Hepatocyte (in vitro differentiated cells): ENCODE data around the gene EFHC2. TPM values are rescaled to one million over a fixed set of nuclear protein-coding genes. Genes with fewer than 3 reads are reported as not detected.
"Not testable (repeated sequence)": the region's sequence is repeated elsewhere in the genome, so short reads cannot be mapped to it uniquely, and the experiment has no call there.

Experiments
- DNase-seq: peaks from one replicate; pipeline ENCODE4 v3.0.0-alpha.2; 2016; ENCODE audit warnings: low spot score
- H2AFZ ChIP-seq: fragments of 200-600 bp; sonication (generic); 2 replicates; pipeline ENCODE4 v1.6.0; 2016; ENCODE audit warnings: antibody characterized with exemption, mild to moderate bottlenecking
- H3K27ac ChIP-seq: fragments of 200-600 bp; sonication (generic); 2 replicates; pipeline ENCODE4 v1.5.1; 2016; ENCODE audit warnings: mild to moderate bottlenecking
- H3K27me3 ChIP-seq: fragments of 200-600 bp; sonication (generic); 2 replicates; pipeline ENCODE4 v1.6.1; 2016
- H3K36me3 ChIP-seq: fragments of 200-600 bp; sonication (generic); replicated peaks from 2 replicates; pipeline ENCODE4 v1.5.1; 2016; ENCODE audit warnings: low read depth; ENCODE audit not compliant: insufficient read depth
- H3K4me1 ChIP-seq: fragments of 200-600 bp; sonication (generic); 2 replicates; pipeline ENCODE4 v1.5.1; 2016; ENCODE audit warnings: mild to moderate bottlenecking, moderate library complexity; ENCODE audit not compliant: insufficient read depth
- H3K4me2 ChIP-seq: fragments of 200-600 bp; sonication (generic); 2 replicates; pipeline ENCODE4 v1.6.0; 2016
- H3K4me3 ChIP-seq: fragments of 200-600 bp; sonication (generic); 2 replicates; pipeline ENCODE4 v1.5.1; 2016; ENCODE audit warnings: mild to moderate bottlenecking
- H3K79me2 ChIP-seq: fragments of 200-600 bp; sonication (generic); 2 replicates; pipeline ENCODE4 v1.6.0; 2017; ENCODE audit warnings: mild to moderate bottlenecking
- H3K9me2 ChIP-seq: fragments of 200-600 bp; sonication (generic); replicated peaks from 2 replicates; pipeline ENCODE4 v1.6.0; 2017; ENCODE audit warnings: mild to moderate bottlenecking; ENCODE audit not compliant: insufficient read depth
- H3K9me3 ChIP-seq: fragments of 200-600 bp; sonication (generic); 2 replicates; pipeline ENCODE4 v1.5.1; 2016; ENCODE audit warnings: low read depth, mild to moderate bottlenecking
- H4K20me1 ChIP-seq: fragments of 200-600 bp; sonication (generic); 2 replicates; pipeline ENCODE4 v1.6.0; 2016; ENCODE audit warnings: mild to moderate bottlenecking; ENCODE audit not compliant: insufficient read depth, poor library complexity, severe bottlenecking
- CTCF ChIP-seq: fragments of 200-600 bp; sonication (generic); IDR thresholded peaks from 2 replicates; pipeline ENCODE4 v1.5.1; 2016; ENCODE audit warnings: antibody characterized with exemption, mild to moderate bottlenecking; ENCODE audit not compliant: poor library complexity
- EZH2 ChIP-seq: fragments of 200-600 bp; sonication (generic); IDR thresholded peaks from 2 replicates; pipeline ENCODE4 v1.6.1; 2016; ENCODE audit warnings: antibody characterized with exemption, mild to moderate bottlenecking, borderline replicate concordance
- EZH2phosphoT487 ChIP-seq: fragments of 200-600 bp; sonication (generic); IDR thresholded peaks from one replicate; pipeline ENCODE4 v1.6.1; 2018; ENCODE audit warnings: antibody characterized with exemption, mild to moderate bottlenecking, low read depth, moderate library complexity; ENCODE audit not compliant: unreplicated experiment, severe bottlenecking
- WGBS: methylation state at CpG from one replicate; pipeline ENCODE4 v1.1.6; 2016; ENCODE audit warnings: low lambda C conversion rate; ENCODE audit errors: missing lambda C conversion rate; 5-methylcytosine and 5-hydroxymethylcytosine counted together
- polyA plus RNA-seq: library from polyadenylated mRNA; unstranded; fragments of >200 nt; fragmentation: Nextera tagmentation; extraction: Ambion mirVana; gene quantifications from 2 replicates; pipeline ENCODE4 v1.2.1, GENCODE V29; 2016
- total RNA-seq: library from RNA; depleted of rRNA; stranded (reverse); fragments of >200 nt; gene quantifications from 2 replicates; pipeline ENCODE4 v1.2.3, GENCODE V29; 2014

Gene EFHC2
- total and polyA plus RNA-seq, 2 experiments from 2014 or later = 1.3 to 1.8 TPM

GRCh38 chrX:44202596-44202995 is 140.9 kb downstream of the EFHC2 start:
- no peak overlapping the region for H3K27ac ChIP-seq
- no peak overlapping the region for H3K4me3 ChIP-seq
- H2AFZ ChIP-seq = no peak overlapping the region
- no peak overlapping the region for H3K4me2 ChIP-seq
- no peaks in the 10 kb centered on the region for H3K79me2 ChIP-seq
- H4K20me1 ChIP-seq = no peaks in the 10 kb centered on the region
- H3K36me3 ChIP-seq = no peaks in the 10 kb centered on the region
- 91% methylated on average over 2 of the region's 2 CpGs for WGBS
- no peaks in the 10 kb centered on the region for H3K9me3 ChIP-seq
- TF ChIP-seq EZH2 (no peak), EZH2phosphoT487 (no peak), CTCF (no peak)
- no peaks in the 10 kb centered on the region for H3K27me3 ChIP-seq
- no peaks in the 10 kb centered on the region for H3K9me2 ChIP-seq
- no peaks in the 10 kb centered on the region for H3K4me1 ChIP-seq
- no peak for DNase-seq

DNA sequence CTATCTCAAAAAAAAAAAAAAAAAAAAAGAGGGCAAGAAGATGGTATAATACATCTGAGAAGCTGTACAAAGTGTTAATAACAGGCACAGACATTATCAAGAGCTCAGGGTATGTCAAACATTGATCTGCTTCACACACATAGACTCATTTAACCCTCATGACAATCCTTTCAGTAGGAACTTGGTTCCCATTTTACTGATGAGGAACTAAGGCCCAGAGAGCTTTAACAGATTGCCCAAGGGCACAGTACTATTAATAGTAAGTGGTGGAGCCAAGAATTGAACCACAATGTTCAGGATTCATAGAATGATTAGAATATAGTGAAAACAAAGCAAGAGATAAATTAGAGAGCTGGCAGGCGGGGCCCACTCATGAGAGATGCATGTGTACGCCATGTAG is 154.4 kb downstream of the EFHC2 start:
- Histone ChIP-seq H3K36me3 (no peaks in the 10 kb centered on the region), H3K4me1 (no peaks in the 10 kb centered on the region), H3K9me3 (no peaks in the 10 kb centered on the region), H3K9me2 (no peaks in the 10 kb centered on the region), H3K27ac (no peak overlapping the region), H3K27me3 (no peaks in the 10 kb centered on the region), H3K4me2 (no peak overlapping the region), H2AFZ (no peak overlapping the region), H3K4me3 (no peak overlapping the region), H4K20me1 (no peaks in the 10 kb centered on the region), H3K79me2 (no peaks in the 10 kb centered on the region)
- no peak for DNase-seq
- WGBS = 73% methylated on average over 2 of the region's 2 CpGs
- TF ChIP-seq EZH2 = no peak
- TF ChIP-seq EZH2phosphoT487 = no peak
- no peak for TF ChIP-seq CTCF

DNA sequence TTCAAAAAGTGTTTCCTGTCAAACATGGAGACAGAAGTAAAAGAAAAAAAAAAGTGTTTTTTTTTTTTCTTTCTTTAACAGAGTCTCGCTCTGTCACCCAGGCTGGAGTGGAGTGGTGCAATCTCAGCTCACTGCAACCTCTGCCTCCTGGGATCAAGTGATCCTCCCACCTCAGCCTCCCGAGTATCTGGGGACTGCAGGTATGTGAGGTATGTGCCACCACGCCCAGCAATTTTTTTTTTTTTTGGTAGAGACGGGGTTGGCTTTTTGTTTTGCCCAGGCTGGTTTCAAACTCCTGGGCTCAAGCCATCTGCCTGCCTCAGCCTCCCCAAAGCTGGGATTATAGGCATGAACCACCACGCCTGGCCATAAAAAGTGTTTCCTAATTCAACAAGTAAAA is 155.6 kb downstream of the EFHC2 start:
- H3K27ac ChIP-seq, H3K27me3 ChIP-seq, H3K36me3 ChIP-seq, H3K79me2 ChIP-seq, H3K9me3 ChIP-seq, DNase-seq, H3K4me1 ChIP-seq, H4K20me1 ChIP-seq, H3K4me2 ChIP-seq, H3K4me3 ChIP-seq, H3K9me2 ChIP-seq, H2AFZ ChIP-seq: not testable (repeated sequence)
- WGBS = 83% methylated on average over 4 of the region's 5 CpGs

- no peak for DNase-seq
- no peaks in the 10 kb centered on the region for H3K9me2 ChIP-seq
- 79% methylated on average over 2 of the region's 2 CpGs for WGBS
Measured at GRCh38 chrX:44183329-44183728, 160.1 kb downstream of the EFHC2 start.

More at GRCh38 chrX:44183329-44183728, 160.1 kb downstream of the EFHC2 start:
- no peak overlapping the region for H3K4me3 ChIP-seq
- H3K27ac ChIP-seq = peak overlapping the region; percentile 6
- H3K79me2 ChIP-seq = no peaks in the 10 kb centered on the region
- H3K4me1 ChIP-seq = no peaks in the 10 kb centered on the region
- H4K20me1 ChIP-seq = no peaks in the 10 kb centered on the region
- H3K4me2 ChIP-seq = no peak overlapping the region
- H3K9me3 ChIP-seq = no peaks in the 10 kb centered on the region
- H3K36me3 ChIP-seq = no peaks in the 10 kb centered on the region
- H2AFZ ChIP-seq = no peak overlapping the region
- TF ChIP-seq CTCF = no peak
- no peak for TF ChIP-seq EZH2
- no peak for TF ChIP-seq EZH2phosphoT487
- H3K27me3 ChIP-seq = no peaks in the 10 kb centered on the region
